Measurements from ENCODE around the gene SLX9. TPM values are rescaled to one million over a fixed set of nuclear protein-coding genes. Genes with fewer than 3 reads are reported as not detected.

The SLX9 gene
- polyA plus RNA-seq, 1 experiment, result 12.4 TPM

DNA sequence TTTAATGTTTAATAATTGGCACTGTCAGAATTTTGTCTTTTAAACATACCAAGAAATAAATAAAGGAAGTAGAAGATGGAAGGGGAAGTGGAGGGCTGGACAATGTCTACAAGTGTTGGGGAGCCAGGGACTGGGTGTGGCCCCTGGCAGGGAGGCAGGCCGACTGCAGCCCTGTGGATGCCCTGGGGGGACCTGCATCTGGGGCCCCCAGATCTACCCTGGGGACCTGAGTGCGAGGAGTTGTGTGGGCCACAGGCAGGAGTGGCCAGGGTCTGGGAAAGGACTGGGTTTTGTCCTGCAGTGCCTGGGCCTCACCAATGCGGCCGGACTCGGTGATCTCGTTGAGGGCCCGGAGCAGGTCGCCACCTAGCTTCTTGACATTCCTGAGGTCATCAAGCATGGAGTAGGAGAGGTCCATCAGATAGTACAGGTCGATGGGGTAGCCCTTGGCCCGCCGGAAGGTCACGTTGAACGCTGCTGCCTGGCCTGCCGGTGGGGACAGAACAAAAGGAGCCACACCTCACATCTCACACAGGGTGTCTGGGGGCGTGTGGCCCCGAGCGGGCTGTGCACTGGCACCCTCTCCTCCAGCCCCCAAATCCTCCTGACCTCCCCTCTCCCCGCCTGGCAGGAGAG lies 36.7 kb upstream of the SLX9 start:
- H3K36me3 ChIP-seq (ENCODE audit: control insufficient read depth, insufficient read depth, low read length), result no peaks in the 10 kb centered on the region

DNA sequence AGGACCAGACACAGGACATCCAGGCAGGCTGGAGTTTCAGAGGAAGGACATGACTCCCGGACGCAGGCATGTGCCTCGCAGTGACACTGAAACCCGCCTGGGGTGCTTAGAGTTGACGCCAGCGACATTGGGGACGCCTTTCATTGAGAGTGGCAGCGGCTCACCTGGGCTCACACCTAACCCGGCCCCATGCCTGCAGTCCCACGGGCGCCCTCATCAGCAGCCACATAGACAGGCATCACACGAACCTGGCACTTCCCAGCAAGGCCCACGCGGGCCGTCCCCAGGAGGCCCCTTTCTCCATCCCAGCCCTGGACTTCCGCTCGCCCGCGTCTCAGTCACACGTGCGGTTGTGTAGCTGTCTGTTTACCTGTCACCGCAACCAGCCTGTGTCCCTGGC lies 36.1 kb upstream of the SLX9 start:
- CTCF ChIA-PET, result no interaction called here
- no peak overlapping the region for H3K4me3 ChIP-seq (ENCODE audit: low read depth, low read length)
- no peaks in the 10 kb centered on the region for H3K36me3 ChIP-seq (ENCODE audit: control insufficient read depth, insufficient read depth, low read length)
- POLR2A ChIA-PET, result no interaction called here
- peaks cover 34% of the 10 kb centered on the region for H3K27me3 ChIP-seq (ENCODE audit: control insufficient read depth, insufficient read depth, low read length)
- no peak for DNase-seq (ENCODE audit: low read depth)
- TF ChIP-seq, protein P1, sequence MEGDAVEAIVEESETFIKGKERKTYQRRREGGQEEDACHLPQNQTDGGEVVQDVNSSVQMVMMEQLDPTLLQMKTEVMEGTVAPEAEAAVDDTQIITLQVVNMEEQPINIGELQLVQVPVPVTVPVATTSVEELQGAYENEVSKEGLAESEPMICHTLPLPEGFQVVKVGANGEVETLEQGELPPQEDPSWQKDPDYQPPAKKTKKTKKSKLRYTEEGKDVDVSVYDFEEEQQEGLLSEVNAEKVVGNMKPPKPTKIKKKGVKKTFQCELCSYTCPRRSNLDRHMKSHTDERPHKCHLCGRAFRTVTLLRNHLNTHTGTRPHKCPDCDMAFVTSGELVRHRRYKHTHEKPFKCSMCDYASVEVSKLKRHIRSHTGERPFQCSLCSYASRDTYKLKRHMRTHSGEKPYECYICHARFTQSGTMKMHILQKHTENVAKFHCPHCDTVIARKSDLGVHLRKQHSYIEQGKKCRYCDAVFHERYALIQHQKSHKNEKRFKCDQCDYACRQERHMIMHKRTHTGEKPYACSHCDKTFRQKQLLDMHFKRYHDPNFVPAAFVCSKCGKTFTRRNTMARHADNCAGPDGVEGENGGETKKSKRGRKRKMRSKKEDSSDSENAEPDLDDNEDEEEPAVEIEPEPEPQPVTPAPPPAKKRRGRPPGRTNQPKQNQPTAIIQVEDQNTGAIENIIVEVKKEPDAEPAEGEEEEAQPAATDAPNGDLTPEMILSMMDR (IDR thresholded peaks at IDR 0.05; ENCODE audit: insufficient read depth, low read depth, low read length), result no peak

More for the DNA sequence above, 36.7 kb upstream of the SLX9 start:
- ChIA-PET CTCF (no interaction called here), POLR2A (no interaction called here)
- Histone ChIP-seq H3K4me3 (ENCODE audit: low read depth, low read length) (no peak overlapping the region), H3K27me3 (ENCODE audit: control insufficient read depth, insufficient read depth, low read length) (peaks cover 33% of the 10 kb centered on the region)
- DNase-seq (ENCODE audit: low read depth), result no peak
- TF ChIP-seq, protein P1 (IDR thresholded peaks at IDR 0.05; ENCODE audit: insufficient read depth, low read depth, low read length), result no peak

DNA sequence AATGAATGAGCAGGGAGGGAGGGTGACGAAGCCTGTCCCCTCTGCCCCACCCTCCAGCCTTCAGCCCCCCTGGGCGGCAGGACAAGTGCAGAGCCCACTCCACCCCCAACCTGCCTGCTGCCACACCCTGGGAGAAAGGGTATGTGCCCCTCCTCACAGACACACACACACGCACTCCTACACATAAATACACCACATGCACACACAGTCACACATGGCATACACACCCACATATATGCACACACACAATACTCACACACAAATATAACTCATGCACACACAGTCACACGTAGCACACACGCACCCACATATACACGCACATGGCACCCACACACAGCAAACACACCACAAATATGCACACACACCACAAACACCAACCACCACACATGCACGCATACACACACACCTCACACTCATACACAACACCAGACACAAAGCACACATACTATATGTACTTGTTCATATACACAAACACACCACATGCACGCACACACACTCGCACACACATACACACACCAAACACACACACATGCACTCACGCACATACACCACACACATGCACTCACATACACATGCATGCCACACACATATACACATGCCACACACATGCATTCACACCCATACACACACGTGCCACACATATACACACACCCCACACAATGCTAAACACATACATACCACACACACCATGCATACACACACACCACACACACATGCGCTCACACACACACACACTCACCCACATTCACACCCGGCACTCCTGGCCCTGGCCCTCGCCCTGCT lies 35.5 kb upstream of the SLX9 start:
- ChIA-PET POLR2A (no interaction called here), CTCF (no interaction called here)
- Histone ChIP-seq H3K27me3 (ENCODE audit: control insufficient read depth, insufficient read depth, low read length) (peaks cover 37% of the 10 kb centered on the region), H3K4me3 (ENCODE audit: low read depth, low read length) (no peak overlapping the region), H3K36me3 (ENCODE audit: control insufficient read depth, insufficient read depth, low read length) (no peaks in the 10 kb centered on the region)
- TF ChIP-seq, protein P1 (IDR thresholded peaks at IDR 0.05; ENCODE audit: insufficient read depth, low read depth, low read length), result no peak
- DNase-seq (ENCODE audit: low read depth), result no peak

DNA sequence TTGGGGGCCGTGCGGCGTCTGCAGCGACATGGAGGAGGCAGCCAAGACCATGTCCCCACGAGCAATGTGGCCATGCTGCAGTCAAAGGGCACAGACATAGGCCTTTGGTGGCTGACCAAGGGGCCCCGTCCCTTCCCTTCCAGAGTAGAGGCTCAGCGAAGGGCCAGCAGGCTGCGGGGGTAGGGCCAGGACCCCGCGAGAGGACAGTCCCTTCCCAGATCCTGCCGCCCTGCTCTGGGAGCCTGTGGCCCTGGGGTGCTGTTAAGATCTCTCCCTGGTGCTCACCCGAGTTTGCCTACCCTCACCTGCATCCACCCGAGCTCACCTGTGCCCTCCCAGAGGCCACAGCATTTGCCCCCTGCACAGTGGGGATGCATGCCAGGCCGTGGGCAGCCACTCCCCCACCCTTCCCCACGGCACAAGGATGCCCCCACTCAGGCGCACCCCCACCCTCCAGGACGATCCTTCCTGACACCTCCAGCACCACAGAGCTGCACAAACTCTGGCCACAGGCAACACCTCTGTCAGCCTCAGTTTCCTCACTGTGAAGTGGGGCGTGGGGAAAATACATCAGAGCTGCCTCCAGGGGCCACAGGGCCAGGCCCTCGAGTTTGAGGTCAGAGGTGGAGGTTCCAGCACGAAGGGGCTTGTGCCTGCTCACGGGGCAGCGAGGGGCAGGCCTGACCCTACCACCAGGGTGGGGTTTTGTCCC lies 34.7 kb upstream of the SLX9 start:
- Histone ChIP-seq H3K36me3 (ENCODE audit: control insufficient read depth, insufficient read depth, low read length) (no peaks in the 10 kb centered on the region), H3K4me3 (ENCODE audit: low read depth, low read length) (no peak overlapping the region), H3K27me3 (ENCODE audit: control insufficient read depth, insufficient read depth, low read length) (peaks cover 38% of the 10 kb centered on the region)
- TF ChIP-seq, protein P1 (IDR thresholded peaks at IDR 0.05; ENCODE audit: insufficient read depth, low read depth, low read length), result no peak
- ChIA-PET POLR2A (no interaction called here), CTCF (interaction anchor here (3.3 kb wide), 1 partner anchor 11 kb away, joined by 18 read pairs; no protein-coding TSS in a partner anchor)
- no peak for DNase-seq (ENCODE audit: low read depth)

DNA sequence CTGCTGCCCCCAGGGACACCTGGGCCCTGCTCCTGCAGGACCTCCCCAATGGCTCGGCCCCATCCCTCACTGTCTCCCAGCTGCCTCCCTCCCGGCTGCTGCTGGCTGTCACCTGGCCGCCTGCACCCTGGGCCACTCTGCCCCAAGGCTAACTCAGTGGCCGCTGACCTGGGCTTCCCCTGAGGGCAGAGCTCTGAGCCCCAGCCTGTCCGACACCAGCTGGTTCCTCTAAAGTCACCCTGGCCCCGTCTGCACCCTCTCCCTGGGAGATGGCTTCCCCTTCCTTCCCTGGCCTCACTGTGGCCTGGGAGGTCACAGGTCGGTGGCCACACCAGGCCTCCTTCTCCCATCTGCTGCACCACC lies 34.1 kb upstream of the SLX9 start:
- Histone ChIP-seq H3K36me3 (ENCODE audit: control insufficient read depth, insufficient read depth, low read length) (no peaks in the 10 kb centered on the region), H3K27me3 (ENCODE audit: control insufficient read depth, insufficient read depth, low read length) (peaks cover 38% of the 10 kb centered on the region), H3K4me3 (ENCODE audit: low read depth, low read length) (no peak overlapping the region)
- no peak for DNase-seq (ENCODE audit: low read depth)
- ChIA-PET CTCF (interaction anchor here (3.3 kb wide), 1 partner anchor 12 kb away, joined by 18 read pairs; no protein-coding TSS in a partner anchor), POLR2A (no interaction called here)
- TF ChIP-seq, protein P1 (IDR thresholded peaks at IDR 0.05; ENCODE audit: insufficient read depth, low read depth, low read length), result no peak
